MCF 10A (cell line): ENCODE results near the gene TNNT1. TPM values are rescaled to one million over a fixed set of nuclear protein-coding genes. Genes with fewer than 3 reads are reported as not detected.

ENCODE experiments used
- BruUV-seq: library from RNA; stranded (reverse); fragments of 400-500 nt; replicated peaks from 2 replicates; lab custom pipeline; 2021; lab: Mats Ljungman, UMichigan
- CTCF ChIA-PET: fragments of 300-600 bp; sonication (Branson Sonifier 250); formaldehyde crosslinking; extraction: SDS; loops from one replicate; lab custom pipeline; 2021; ENCODE audit warnings: antibody characterized with exemption, inconsistent platforms; lab: Yijun Ruan, JAX
- POLR2A ChIA-PET: fragments of 300-600, 350-650 bp; sonication (Branson Sonifier 250); formaldehyde crosslinking; extraction: SDS; loops from one replicate; lab custom pipeline; 2020; ENCODE audit warnings: antibody characterized with exemption, inconsistent platforms; lab: Yijun Ruan, JAX
- DNase-seq: peaks from one replicate; pipeline ENCODE4 v3.0.0-alpha.2; 2018; ENCODE audit not compliant: unreplicated experiment
- H3K27ac Mint-ChIP-seq: one replicate; pipeline ENCODE4 v1.8.0; 2022; ENCODE audit warnings: mild to moderate bottlenecking, low read depth, mixed read lengths; ENCODE audit not compliant: unreplicated experiment
- H3K27me3 Mint-ChIP-seq: one replicate; pipeline ENCODE4 v1.8.0; 2022; ENCODE audit warnings: mixed read lengths; ENCODE audit not compliant: insufficient read depth, unreplicated experiment
- H3K36me3 Mint-ChIP-seq: one replicate; pipeline ENCODE4 v1.8.0; 2022; ENCODE audit warnings: mild to moderate bottlenecking, moderate library complexity, mixed read lengths; ENCODE audit not compliant: insufficient read depth, unreplicated experiment
- H3K4me1 Mint-ChIP-seq: one replicate; pipeline ENCODE4 v1.8.0; 2022; ENCODE audit warnings: mixed read lengths; ENCODE audit not compliant: insufficient read depth, unreplicated experiment
- H3K4me3 Mint-ChIP-seq: one replicate; pipeline ENCODE4 v1.8.0; 2022; ENCODE audit warnings: mild to moderate bottlenecking, moderate library complexity, mixed read lengths; ENCODE audit not compliant: unreplicated experiment
- H3K9me3 Mint-ChIP-seq: one replicate; pipeline ENCODE4 v1.8.0; 2022; ENCODE audit warnings: mixed read lengths; ENCODE audit not compliant: unreplicated experiment
- CTCF ChIP-seq: fragments of 200-600 bp; IDR thresholded peaks from one replicate; pipeline ENCODE4 v1.8.0; 2022; ENCODE audit warnings: antibody characterized with exemption, mild to moderate bottlenecking; ENCODE audit not compliant: unreplicated experiment
- intact Hi-C: fragments of 100-400 bp; cut with micrococcal nuclease; formaldehyde crosslinking; loops from 2 replicates; pipeline ENCODE4 v1.14.1; 2022
- total RNA-seq: library from RNA; stranded (reverse); gene quantifications from 2 replicates; pipeline ENCODE4 v1.2.3, GENCODE V29; 2022

Gene TNNT1
- total RNA-seq, 1 experiment from 2014 or later: 32.3 TPM

- no peak for DNase-seq
- Mint-ChIP-seq H3K4me3 (no peak overlapping the region), H3K4me1 (no peaks in the 10 kb centered on the region), H3K36me3 (no peaks in the 10 kb centered on the region), H3K27ac (no peak overlapping the region), H3K27me3 (no peaks in the 10 kb centered on the region), H3K9me3 (no peaks in the 10 kb centered on the region)
- TF ChIP-seq CTCF: no peak
- CTCF ChIA-PET: interaction anchor here (0.5 to 1.6 kb wide), 9 partner anchors 15 to 462 kb away, joined by 3 to 8 read pairs (median 4); partner anchors contain the start of gene TMEM238
- BruUV-seq: no TSS peak
- intact Hi-C loops: no loop called here
- POLR2A ChIA-PET: interaction anchor here (1.0 to 1.3 kb wide), 4 partner anchors 20 to 252 kb away, joined by 3 to 4 read pairs (median 3); no protein-coding TSS in a partner anchor
Measured at GRCh38 chr19:55136399-55137102, 12.5 kb downstream of the TNNT1 start.

- CTCF ChIA-PET: interaction anchor here (0.6 to 1.2 kb wide), 4 partner anchors 11 to 482 kb away, joined by 3 to 6 read pairs (median 3); no protein-coding TSS in a partner anchor
Measured at GRCh38 chr19:55134736-55135135, 14.3 kb downstream of the TNNT1 start.

GRCh38 chr19:55133639-55134444 lies 15.2 kb downstream of the TNNT1 start:
- no TSS peak for BruUV-seq
- no peak for TF ChIP-seq CTCF
- Mint-ChIP-seq H3K9me3 (no peaks in the 10 kb centered on the region), H3K36me3 (peaks cover 6% of the 10 kb centered on the region), H3K27me3 (no peaks in the 10 kb centered on the region), H3K4me1 (no peaks in the 10 kb centered on the region), H3K27ac (no peak overlapping the region), H3K4me3 (no peak overlapping the region)
- ChIA-PET POLR2A (no interaction called here), CTCF (interaction anchor here (0.6 to 0.7 kb wide), 2 partner anchors 10 to 186 kb away, joined by 3 read pairs; no protein-coding TSS in a partner anchor)
- intact Hi-C loops: no loop called here
- no peak for DNase-seq

More at GRCh38 chr19:55134736-55135135, 14.3 kb downstream of the TNNT1 start:
- no peak overlapping the region for H3K27ac Mint-ChIP-seq
- H3K4me1 Mint-ChIP-seq: no peaks in the 10 kb centered on the region
- H3K9me3 Mint-ChIP-seq: no peaks in the 10 kb centered on the region
- no peak for DNase-seq
- no peaks in the 10 kb centered on the region for H3K36me3 Mint-ChIP-seq
- no peaks in the 10 kb centered on the region for H3K27me3 Mint-ChIP-seq
- POLR2A ChIA-PET: no interaction called here
- no peak for TF ChIP-seq CTCF
- BruUV-seq: no TSS peak
- H3K4me3 Mint-ChIP-seq: no peak overlapping the region
- intact Hi-C loops: no loop called here
